GM13977 (cell line): Measurements from ENCODE around the gene ORMDL3.

Experiments used
- DNase-seq: peaks from one replicate; pipeline ENCODE4 v3.0.0; 2012; ENCODE audit warnings: low spot score
- in situ Hi-C: fragments of 300-500 bp; cut with MboI; formaldehyde crosslinking; loops from one replicate; pipeline ENCODE4 v1.12.0; 2022; ENCODE audit warnings: low sequenced_read_pairs, low pct_unique_long_range_greater_than_20kb, mixed read lengths, inconsistent platforms; ENCODE audit not compliant: unreplicated experiment
- TF ChIP-seq, protein P1 (sequence below): IDR thresholded peaks from 2 replicates; pipeline ENCODE4 v1.5.1; 2012; ENCODE audit warnings: mild to moderate bottlenecking, control low read depth; ENCODE audit not compliant: insufficient read depth; ENCODE audit errors: extremely low read depth, missing control alignments

The ORMDL3 gene

DNA sequence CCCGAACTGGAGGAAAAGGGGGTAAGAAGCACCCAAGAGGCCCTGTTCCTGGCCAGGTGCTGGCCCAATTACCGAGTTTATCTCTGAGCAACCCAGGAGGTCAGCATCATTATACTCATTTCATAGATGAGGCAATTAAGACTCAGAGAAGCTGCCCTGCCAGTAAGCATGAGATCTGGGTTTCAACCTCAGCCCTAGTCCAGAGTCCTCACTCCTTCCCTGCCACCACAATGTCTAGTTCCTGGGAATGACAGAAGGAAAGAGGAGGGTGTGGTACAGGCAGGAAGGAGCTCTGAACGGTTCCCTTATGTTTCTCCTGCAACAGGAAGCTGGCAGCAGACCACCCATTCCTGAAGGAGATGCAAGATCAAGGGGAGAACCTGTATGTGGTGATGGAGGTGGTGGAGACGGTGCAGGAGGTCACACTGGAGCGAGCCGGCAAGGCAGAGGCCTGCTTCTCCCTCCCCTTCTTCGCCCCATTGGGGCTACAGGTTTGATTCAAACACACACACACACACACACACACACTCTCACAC, 42.8 kb upstream of the ORMDL3 start:
- TF ChIP-seq, protein P1, sequence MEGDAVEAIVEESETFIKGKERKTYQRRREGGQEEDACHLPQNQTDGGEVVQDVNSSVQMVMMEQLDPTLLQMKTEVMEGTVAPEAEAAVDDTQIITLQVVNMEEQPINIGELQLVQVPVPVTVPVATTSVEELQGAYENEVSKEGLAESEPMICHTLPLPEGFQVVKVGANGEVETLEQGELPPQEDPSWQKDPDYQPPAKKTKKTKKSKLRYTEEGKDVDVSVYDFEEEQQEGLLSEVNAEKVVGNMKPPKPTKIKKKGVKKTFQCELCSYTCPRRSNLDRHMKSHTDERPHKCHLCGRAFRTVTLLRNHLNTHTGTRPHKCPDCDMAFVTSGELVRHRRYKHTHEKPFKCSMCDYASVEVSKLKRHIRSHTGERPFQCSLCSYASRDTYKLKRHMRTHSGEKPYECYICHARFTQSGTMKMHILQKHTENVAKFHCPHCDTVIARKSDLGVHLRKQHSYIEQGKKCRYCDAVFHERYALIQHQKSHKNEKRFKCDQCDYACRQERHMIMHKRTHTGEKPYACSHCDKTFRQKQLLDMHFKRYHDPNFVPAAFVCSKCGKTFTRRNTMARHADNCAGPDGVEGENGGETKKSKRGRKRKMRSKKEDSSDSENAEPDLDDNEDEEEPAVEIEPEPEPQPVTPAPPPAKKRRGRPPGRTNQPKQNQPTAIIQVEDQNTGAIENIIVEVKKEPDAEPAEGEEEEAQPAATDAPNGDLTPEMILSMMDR, result no peak
- in situ Hi-C loops, result loop anchor here (10.0 kb wide), 1 partner anchor 335 kb away; the partner anchor contains the start of gene STARD3

DNA sequence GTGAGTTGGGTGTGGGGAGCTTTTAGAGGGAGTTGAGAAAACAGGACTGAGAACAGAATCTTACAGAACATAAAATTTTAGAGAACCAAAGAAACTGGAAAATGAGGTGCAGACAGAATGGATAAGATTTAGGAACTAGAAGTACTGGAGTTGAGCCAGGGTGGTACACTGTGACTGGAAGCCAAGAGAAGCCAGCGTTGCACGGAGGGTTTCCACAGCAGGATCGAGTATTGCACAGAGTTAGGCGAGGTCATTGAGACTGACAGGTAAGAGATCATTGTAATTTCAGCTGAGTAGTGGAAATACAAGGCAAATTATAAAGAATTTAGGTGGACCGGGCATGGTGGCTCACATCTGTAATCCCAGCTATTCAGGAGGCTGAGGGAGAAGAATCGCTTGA, 42.0 kb upstream of the ORMDL3 start:
- TF ChIP-seq, protein P1, result no peak
- no peak for DNase-seq
- in situ Hi-C loops, result no loop called here

More for the DNA sequence above, 42.8 kb upstream of the ORMDL3 start:
- DNase-seq, result no peak

DNA sequence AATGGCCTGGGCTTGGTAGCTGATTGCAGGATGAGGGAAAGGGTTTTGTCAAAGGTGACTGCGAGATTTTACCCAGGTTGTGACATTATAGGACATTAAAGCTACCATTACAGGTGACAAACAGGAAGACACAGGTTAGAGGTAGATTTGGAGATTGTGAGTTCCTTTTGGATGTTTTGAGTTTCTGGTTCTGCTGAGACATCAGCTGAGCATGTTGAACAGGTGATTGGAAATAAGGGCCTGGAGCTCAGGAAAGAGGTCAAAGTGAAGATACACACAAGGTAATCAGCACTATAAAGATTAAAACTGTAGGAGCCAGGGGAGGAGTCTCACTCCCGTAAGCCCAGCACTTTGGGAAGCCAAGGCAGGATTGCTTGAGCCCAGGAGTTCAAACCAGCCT, 41.4 kb upstream of the ORMDL3 start:
- TF ChIP-seq, protein P1, result no peak
- DNase-seq, result no peak
- in situ Hi-C loops, result no loop called here

DNA sequence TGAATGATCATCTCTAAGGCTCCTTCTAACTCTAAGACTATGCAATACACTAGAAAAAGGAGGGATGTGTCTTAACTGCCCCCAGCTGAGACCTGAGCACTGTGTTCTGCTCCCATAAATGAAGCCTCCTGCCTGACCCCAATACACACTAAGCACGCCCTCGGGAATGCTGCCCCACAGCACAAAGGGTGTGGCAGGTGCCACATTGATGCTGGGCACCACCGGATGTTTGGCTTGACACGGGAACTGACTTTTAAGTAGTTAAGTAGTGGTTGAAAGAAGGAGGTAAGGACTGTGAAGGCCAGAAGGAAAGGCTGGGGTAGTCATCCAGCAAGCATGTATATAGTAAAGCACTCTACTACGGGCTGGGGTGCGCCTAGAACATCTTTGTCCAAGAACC, 39.4 kb upstream of the ORMDL3 start:
- TF ChIP-seq, protein P1, result no peak
- in situ Hi-C loops, result no loop called here
- DNase-seq, result no peak

DNA sequence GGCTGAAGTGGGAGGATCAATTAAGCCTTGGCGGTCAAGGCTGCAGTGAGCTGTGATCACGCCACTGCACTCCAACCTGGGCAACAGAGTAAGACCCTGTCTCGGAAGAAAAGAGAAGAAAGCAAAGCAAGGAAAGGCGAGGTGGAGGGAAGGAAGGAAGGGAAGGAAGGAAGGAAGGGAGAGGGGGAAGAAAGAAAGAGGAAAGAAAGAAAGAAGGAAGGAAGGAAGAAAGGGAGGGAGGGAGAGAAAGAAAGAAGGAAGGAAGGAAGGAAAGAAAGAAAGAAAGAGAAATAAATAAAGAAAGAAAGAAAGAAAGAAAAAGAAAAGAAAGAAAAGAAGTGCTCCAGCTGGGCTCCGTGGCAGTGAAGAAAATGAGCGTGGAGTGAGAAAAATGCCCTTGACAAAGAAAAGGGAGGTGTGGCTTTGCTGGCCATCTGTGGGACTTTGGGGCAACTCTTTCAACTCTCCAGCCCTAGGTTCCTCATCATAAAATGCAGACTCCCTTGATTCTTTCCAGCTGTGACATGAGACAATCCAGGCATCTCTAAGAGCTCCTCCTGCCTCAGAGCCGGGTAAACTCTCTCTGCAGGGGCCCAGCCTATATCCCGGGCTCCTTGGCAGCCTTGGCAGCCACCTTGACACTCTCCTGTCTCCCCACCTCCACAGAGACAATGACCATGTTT, 37.8 kb upstream of the ORMDL3 start:
- in situ Hi-C loops, result no loop called here
- TF ChIP-seq, protein P1, result no peak

DNA sequence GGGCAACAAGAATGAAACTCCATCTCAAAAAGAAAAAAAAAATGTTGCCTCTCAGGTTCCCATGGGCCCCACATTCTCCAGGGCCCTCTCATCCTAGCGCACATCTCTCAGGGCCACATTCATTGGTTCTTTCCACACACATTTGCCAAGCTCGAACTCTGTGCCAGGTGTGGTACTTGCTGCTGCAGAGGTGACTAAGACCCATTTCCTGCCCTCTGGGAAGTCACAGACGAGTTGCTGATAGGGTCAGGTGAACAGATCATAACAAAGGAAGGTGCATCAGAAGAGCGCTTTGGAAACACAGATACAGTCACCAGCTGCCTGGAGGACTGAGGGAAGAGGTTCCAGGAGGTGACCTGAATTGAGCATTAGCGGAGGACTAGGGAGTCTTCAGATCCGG, 36.4 kb upstream of the ORMDL3 start:
- TF ChIP-seq, protein P1, result no peak
- in situ Hi-C loops, result no loop called here
- no peak for DNase-seq

More for the DNA sequence above, 37.8 kb upstream of the ORMDL3 start:
- no peak for DNase-seq
